Hepatocyte (in vitro differentiated cells): Measurements from ENCODE around the gene CYP4F22.

Source experiments
- EZH2 ChIP-seq: fragments of 200-600 bp; sonication (generic); IDR thresholded peaks from 2 replicates; pipeline ENCODE4 v1.6.1; 2016; ENCODE audit warnings: antibody characterized with exemption, mild to moderate bottlenecking, borderline replicate concordance
- EZH2phosphoT487 ChIP-seq: fragments of 200-600 bp; sonication (generic); IDR thresholded peaks from one replicate; pipeline ENCODE4 v1.6.1; 2018; ENCODE audit warnings: antibody characterized with exemption, mild to moderate bottlenecking, low read depth, moderate library complexity; ENCODE audit not compliant: unreplicated experiment, severe bottlenecking
- TF ChIP-seq, protein P1 (sequence below): fragments of 200-600 bp; sonication (generic); IDR thresholded peaks from 2 replicates; pipeline ENCODE4 v1.5.1; 2016; ENCODE audit warnings: antibody characterized with exemption, mild to moderate bottlenecking; ENCODE audit not compliant: poor library complexity

DNA sequence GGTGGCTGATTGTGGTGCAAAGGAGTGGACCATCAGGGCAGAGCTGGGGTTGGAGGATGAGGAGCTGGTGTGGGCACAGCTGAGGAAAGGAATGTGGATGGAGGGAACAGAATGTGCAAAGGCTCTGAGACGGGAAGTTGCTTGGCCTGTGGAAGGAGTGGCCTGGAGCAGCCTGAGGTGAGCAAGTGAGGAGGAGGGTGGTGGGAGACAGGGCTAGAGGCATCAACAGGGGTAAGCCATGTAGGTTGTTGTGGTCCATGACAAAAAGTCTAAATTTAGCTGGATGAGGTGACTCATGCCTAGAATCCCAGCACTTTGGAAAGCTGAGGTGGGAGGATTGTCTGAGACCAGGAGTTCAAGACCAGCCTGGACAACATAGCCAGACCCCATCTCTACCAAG lies 9.5 kb downstream of the CYP4F22 start:
- TF ChIP-seq, protein P1, sequence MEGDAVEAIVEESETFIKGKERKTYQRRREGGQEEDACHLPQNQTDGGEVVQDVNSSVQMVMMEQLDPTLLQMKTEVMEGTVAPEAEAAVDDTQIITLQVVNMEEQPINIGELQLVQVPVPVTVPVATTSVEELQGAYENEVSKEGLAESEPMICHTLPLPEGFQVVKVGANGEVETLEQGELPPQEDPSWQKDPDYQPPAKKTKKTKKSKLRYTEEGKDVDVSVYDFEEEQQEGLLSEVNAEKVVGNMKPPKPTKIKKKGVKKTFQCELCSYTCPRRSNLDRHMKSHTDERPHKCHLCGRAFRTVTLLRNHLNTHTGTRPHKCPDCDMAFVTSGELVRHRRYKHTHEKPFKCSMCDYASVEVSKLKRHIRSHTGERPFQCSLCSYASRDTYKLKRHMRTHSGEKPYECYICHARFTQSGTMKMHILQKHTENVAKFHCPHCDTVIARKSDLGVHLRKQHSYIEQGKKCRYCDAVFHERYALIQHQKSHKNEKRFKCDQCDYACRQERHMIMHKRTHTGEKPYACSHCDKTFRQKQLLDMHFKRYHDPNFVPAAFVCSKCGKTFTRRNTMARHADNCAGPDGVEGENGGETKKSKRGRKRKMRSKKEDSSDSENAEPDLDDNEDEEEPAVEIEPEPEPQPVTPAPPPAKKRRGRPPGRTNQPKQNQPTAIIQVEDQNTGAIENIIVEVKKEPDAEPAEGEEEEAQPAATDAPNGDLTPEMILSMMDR: no peak
- TF ChIP-seq EZH2 (no peak), EZH2phosphoT487 (no peak)
